ENCODE data around the gene SLC22A15.

DNA sequence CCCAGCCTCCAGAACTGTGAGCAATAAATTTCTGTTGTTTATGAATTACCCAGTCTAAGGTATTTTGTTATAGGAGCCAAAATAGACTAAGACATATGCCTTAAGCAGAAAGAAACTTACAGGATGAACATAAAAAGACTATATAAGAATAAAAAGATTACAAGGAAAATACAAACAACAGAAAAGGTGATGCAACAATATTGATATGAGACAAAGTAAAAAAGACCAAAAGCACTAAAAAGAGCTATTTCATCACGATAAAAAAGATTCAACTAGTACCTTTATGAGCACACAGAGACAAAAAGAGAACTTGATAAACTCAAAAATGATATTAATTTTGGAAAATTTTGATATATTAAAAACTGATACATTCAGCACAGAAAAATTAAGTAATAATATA is 3.2 kb upstream of the SLC22A15 start:
- TF ChIP-seq POLR2AphosphoS5 (IDR thresholded peaks at IDR 0.05) = no peak
- no peak for TF ChIP-seq CTCF (IDR thresholded peaks at IDR 0.05)

Data from esophagus muscularis mucosa (tissue), 3 donors.